HG03342 (cell line): ENCODE results near the gene AGAP3.

ENCODE experiments used
- ATAC-seq: cut with Tn5 transposase; IDR thresholded peaks from one replicate; pipeline ENCODE4 v1.9.1; 2021; ENCODE audit warnings: mild to moderate bottlenecking, moderate library complexity; ENCODE audit not compliant: unreplicated experiment

Gene AGAP3

GRCh38 chr7:151122796-151123157, 36.5 kb downstream of the AGAP3 start:
- no peak for ATAC-seq

- ATAC-seq, result no peak
These were observed 37.0 kb downstream of the AGAP3 start for GRCh38 chr7:151123158-151123821.

- ATAC-seq, result peak; percentile 92
These were observed 37.7 kb downstream of the AGAP3 start for GRCh38 chr7:151123822-151124464.

GRCh38 chr7:151124481-151124880, 38.2 kb downstream of the AGAP3 start:
- no peak for ATAC-seq

GRCh38 chr7:151124899-151125399, 38.7 kb downstream of the AGAP3 start:
- no peak for ATAC-seq

GRCh38 chr7:151125470-151125845, 39.2 kb downstream of the AGAP3 start:
- no peak for ATAC-seq

GRCh38 chr7:151125846-151126481, 39.7 kb downstream of the AGAP3 start:
- no peak for ATAC-seq

- ATAC-seq, result no peak
These were observed 40.3 kb downstream of the AGAP3 start for GRCh38 chr7:151126491-151127137.

GRCh38 chr7:151128144-151128543, 41.9 kb downstream of the AGAP3 start:
- ATAC-seq, result no peak

GRCh38 chr7:151128716-151129115, 42.4 kb downstream of the AGAP3 start:
- ATAC-seq, result no peak

GRCh38 chr7:151129117-151129959, 43.1 kb downstream of the AGAP3 start:
- ATAC-seq, result no peak

GRCh38 chr7:151129960-151130591, 43.8 kb downstream of the AGAP3 start:
- no peak for ATAC-seq

- no peak for ATAC-seq
These were observed 44.5 kb downstream of the AGAP3 start for GRCh38 chr7:151130741-151131157.

GRCh38 chr7:151131224-151131591, 44.9 kb downstream of the AGAP3 start:
- no peak for ATAC-seq

GRCh38 chr7:151131592-151132293, 45.5 kb downstream of the AGAP3 start:
- no peak for ATAC-seq

- ATAC-seq, result no peak
These were observed 46.4 kb downstream of the AGAP3 start for GRCh38 chr7:151132461-151133205.

GRCh38 chr7:151133266-151133985, 47.2 kb downstream of the AGAP3 start:
- ATAC-seq, result no peak

GRCh38 chr7:151133986-151134742, 47.9 kb downstream of the AGAP3 start:
- no peak for ATAC-seq
